ENCODE results near the gene DHRS4L2.

- TF ChIP-seq EGR1 (IDR thresholded peaks at IDR 0.05; ENCODE audit: low read depth in 2 of 2) (no peak), TAF1 (conservative IDR thresholded peaks at IDR 0.05) (no peak), ZBTB33 (IDR thresholded peaks at IDR 0.05) (no peak), FOXA2 (IDR thresholded peaks at IDR 0.05) (no peak)
- TF ChIP-seq, protein P1, sequence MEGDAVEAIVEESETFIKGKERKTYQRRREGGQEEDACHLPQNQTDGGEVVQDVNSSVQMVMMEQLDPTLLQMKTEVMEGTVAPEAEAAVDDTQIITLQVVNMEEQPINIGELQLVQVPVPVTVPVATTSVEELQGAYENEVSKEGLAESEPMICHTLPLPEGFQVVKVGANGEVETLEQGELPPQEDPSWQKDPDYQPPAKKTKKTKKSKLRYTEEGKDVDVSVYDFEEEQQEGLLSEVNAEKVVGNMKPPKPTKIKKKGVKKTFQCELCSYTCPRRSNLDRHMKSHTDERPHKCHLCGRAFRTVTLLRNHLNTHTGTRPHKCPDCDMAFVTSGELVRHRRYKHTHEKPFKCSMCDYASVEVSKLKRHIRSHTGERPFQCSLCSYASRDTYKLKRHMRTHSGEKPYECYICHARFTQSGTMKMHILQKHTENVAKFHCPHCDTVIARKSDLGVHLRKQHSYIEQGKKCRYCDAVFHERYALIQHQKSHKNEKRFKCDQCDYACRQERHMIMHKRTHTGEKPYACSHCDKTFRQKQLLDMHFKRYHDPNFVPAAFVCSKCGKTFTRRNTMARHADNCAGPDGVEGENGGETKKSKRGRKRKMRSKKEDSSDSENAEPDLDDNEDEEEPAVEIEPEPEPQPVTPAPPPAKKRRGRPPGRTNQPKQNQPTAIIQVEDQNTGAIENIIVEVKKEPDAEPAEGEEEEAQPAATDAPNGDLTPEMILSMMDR (IDR thresholded peaks at IDR 0.05; ENCODE audit: low read depth, low read length, missing input control), result no peak
Observed at GRCh38 chr14:23941230-23941629, 47.5 kb upstream of the DHRS4L2 start.
